Heart left ventricle (tissue), 13 donors: ENCODE data around the gene ITGAV.

Experiments used
- CTCF ChIP-seq, 12 donors: fragments of 200-600 bp; sonication (generic) in 4 of 12; IDR thresholded peaks; one replicate each; pipeline versions ENCODE4 v1.5.0 to v1.8.0; 2018 to 2022; ENCODE audit warnings: antibody characterized with exemption in 12 of 12, mild to moderate bottlenecking in 5 of 12
- POLR2A ChIP-seq, 2 donors: fragments of 450-650 bp; IDR thresholded peaks; one replicate each; pipeline ENCODE4 v1.6.1; 2017; ENCODE audit warnings: antibody characterized with exemption in 2 of 2, mild to moderate bottlenecking in 2 of 2, moderate library complexity in 2 of 2
- donor health status: ischemic (EF 13 %, LVEDD 7.1; RV severe dilation, severe dysfunction).
- donor health status: DM: no; HTN: yes; CAD: no.
- donor health status: DM: no; HTN: no; CAD: no.
- donor health status: ischemic (EF 25% LVEDD 6.9; RV normal size, moderate dysfunction).
- donor health status: ischemic (EF 25% LVEDD 5.7; RV mildly dilated, moderate dysfunction).
- donor health status: ischemic (EF 35%, LVEDD 5.7; RV mildly dilated, moderate dysfunction).
- donor health status: nonischemic (EF 11% LVEDD 7.7; RV severe dilation, severe dysfunction).
- donor health status: DM: yes; HTN: yes; CAD: no.
- donor health status: PGD.
- donor health status: ischemic (EF 29% LVEDD 5.4; RV normal size, mild dysfunction).
- donor health status: nonischemic (EF 23%, LVEDD 6.1; RV moderate dilation, normal function).

GRCh38 chr2:186614373-186614772, 24.5 kb downstream of the ITGAV start:
- TF ChIP-seq CTCF (IDR thresholded peaks at IDR 0.05): no peak
- TF ChIP-seq POLR2A (IDR thresholded peaks at IDR 0.05): no peak
